HUDEP-2 (cell line): ENCODE results near the gene OR6K6.

ENCODE experiments used
- DNase-seq, 76 experiments: peaks; one replicate each; lab custom pipeline; 2025; ENCODE audit not compliant: unreplicated experiment in 76 of 76; lab: John Stamatoyannopoulos, UW

The OR6K6 gene, protein sequence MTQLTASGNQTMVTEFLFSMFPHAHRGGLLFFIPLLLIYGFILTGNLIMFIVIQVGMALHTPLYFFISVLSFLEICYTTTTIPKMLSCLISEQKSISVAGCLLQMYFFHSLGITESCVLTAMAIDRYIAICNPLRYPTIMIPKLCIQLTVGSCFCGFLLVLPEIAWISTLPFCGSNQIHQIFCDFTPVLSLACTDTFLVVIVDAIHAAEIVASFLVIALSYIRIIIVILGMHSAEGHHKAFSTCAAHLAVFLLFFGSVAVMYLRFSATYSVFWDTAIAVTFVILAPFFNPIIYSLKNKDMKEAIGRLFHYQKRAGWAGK

DNA sequence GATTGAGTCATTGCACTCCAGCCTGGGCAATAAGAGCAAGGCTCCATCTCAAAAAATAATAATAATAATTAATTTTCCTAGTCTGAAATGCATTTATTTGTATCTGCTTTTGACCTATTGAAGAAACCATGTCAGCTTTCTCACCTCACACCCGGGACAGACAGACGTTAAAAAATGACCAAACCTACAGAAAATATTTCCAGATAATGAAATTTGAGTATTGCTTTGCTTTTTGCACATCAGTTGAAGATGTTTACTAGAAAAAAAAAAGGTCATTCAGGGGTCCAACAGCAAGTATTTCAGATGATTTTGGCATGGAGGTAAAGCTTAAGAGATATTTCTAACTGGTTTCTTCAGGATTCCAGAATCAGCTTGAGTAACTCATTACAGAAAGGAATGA, at the start of gene OR6K6:
OR6K6 (plus strand) TSS at position 301 of the 400 bp plus-strand sequence. CDS start 168 bp downstream, outside the sequence.
- DNase-seq, result no peak

DNA sequence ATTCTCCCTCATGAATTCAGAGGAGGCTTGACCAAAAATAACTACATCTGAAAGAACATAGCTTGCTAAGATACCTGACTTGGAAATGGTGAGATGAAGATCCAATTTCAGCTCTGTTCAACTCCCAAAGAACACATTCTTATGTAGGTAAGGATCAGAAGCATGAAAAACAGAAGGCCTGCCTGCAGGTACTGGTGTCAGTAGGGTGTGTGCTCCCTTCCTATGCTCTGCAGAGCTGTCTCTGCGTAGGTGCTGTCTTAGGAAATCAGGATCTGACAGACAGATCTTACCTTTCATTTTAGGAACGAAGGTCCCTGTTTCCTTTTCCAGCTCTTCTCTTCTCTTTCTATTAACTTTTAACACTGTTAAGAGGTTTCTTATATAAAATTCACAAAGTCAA, 48.4 kb upstream of the OR6K6 start:
- no peak for DNase-seq

- no peak for DNase-seq
These were observed 43.4 kb upstream of the OR6K6 start for GRCh38 chr1:158711098-158711497.

- no peak for DNase-seq
These were observed 39.8 kb upstream of the OR6K6 start for GRCh38 chr1:158714754-158715153.

GRCh38 chr1:158716335-158716734, 38.2 kb upstream of the OR6K6 start:
- no peak for DNase-seq

- no peak for DNase-seq
These were observed 37.2 kb upstream of the OR6K6 start for GRCh38 chr1:158717344-158717743.

DNA sequence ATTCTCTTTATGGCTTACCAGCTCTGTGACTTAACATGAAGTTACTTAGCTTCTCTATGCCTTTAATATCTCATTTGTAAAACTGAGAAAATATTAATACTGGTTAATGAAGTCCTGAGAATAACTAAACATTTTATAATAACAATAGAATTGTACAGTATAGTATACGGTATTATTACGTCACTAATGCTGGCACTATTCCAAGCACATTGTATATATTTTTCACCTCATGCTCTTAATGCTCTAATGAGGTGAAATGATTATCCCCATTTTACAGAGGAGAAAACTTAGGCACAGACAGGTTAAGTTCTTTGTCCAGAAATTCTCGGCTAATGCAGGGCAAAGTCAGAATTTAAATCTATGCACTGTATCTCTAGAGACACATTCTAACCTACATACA, 34.9 kb upstream of the OR6K6 start:
- DNase-seq, result no peak

- no peak for DNase-seq
These were observed 33.9 kb upstream of the OR6K6 start, which contains the start of gene OR6K3 for GRCh38 chr1:158720620-158721019. Gene OR6K3, minus strand, starts transcription at chr1:158720720. Its CDS starts 2,605 bp downstream, at chr1:158718115.

DNA sequence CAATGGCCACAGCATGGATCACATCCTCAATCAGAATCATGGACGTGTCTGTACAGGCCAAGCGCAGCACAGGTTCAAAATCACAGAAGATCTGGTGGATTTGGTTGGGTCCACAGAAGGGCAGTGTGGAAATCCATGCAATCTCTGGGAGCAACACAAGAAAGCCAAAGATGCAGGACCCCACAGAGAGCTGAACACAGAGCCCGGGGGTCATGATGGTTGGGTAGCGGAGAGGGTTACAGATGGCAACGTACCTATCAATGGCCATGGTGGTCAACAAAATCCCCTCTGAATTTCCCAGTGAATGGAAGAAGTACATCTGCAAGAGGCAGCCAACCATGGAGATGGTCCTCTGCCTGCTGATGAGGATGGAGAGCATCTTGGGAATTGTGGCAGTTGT, 30.1 kb upstream of the OR6K6 start:
- DNase-seq, result no peak

DNA sequence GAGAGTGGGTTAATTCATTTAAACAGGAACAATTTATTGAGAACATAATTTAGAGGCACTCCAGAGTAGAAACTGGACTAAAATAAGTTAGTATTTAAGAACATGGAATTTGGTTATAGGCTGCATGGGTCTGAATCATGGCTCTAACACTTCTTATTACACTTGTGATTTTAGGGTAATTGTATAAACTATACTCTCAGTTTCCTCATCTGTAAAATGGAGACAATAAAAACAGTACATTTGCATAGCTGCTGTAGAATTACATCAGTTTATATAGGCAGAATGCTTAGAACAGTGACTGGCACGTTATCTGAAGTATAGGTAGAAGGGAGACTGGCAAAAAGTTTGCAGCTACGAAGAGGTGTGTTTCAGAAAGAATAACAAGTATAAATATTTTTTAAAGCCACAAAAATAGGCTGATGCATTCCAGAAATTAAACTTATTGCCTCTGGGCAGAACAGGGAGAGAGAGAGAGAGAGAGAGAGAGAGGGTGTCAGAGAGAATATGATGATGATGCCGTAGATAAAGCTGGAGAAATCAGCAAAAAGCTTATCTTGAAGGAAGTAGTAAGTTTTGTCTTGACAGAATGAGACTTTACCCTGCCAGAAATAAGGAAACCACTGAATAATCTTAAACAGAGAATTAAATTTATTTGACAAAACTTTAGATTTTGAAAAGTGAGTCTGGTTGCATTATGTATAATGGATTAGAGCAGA, 25.9 kb upstream of the OR6K6 start:
- no peak for DNase-seq

DNA sequence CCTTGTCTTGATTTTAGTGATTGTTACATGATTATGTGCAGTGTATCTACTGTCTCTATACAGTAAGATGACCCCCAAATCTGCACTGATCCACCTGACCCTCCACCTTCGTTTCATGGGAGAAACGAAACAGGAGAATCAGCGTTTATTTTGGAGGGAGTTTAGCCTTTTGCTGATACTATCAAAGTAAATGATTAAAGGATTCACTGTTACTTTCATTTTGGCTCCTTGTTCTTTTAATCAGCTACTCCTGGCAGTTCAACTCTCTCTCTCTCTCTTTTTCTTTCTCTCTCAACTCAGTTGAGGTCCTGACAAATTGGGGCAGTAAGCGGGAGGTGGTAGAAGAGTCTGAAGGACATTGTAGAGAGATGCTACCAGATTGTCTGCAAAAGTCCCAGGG, 24.1 kb upstream of the OR6K6 start:
- DNase-seq, result no peak

DNA sequence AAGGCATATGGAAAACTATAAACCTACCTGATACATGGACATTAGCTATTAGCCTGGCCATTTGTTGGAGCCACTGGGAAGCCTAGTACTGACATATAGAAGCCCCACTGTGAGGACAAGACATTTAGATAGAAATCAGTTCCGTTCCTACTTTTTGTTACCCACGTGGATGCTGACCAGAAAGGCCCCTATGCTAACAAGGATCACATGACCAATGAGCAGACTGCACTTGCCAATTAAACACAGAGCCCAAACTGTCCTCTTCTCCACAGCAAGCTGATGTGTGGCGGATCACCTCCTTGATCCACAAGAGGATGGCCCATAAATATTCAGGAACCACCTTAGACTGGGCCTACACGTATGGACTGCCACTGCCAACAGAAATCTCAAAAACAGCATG, 22.8 kb upstream of the OR6K6 start:
- DNase-seq, result no peak

GRCh38 chr1:158732524-158732923, 22.0 kb upstream of the OR6K6 start:
- DNase-seq, result peak in 6 of 76 experiments; percentile 4 to 15 (median 9)

GRCh38 chr1:158735848-158736247, 18.7 kb upstream of the OR6K6 start:
- no peak for DNase-seq

GRCh38 chr1:158752155-158752712, 2.3 kb upstream of the OR6K6 start:
- DNase-seq, result no peak

DNA sequence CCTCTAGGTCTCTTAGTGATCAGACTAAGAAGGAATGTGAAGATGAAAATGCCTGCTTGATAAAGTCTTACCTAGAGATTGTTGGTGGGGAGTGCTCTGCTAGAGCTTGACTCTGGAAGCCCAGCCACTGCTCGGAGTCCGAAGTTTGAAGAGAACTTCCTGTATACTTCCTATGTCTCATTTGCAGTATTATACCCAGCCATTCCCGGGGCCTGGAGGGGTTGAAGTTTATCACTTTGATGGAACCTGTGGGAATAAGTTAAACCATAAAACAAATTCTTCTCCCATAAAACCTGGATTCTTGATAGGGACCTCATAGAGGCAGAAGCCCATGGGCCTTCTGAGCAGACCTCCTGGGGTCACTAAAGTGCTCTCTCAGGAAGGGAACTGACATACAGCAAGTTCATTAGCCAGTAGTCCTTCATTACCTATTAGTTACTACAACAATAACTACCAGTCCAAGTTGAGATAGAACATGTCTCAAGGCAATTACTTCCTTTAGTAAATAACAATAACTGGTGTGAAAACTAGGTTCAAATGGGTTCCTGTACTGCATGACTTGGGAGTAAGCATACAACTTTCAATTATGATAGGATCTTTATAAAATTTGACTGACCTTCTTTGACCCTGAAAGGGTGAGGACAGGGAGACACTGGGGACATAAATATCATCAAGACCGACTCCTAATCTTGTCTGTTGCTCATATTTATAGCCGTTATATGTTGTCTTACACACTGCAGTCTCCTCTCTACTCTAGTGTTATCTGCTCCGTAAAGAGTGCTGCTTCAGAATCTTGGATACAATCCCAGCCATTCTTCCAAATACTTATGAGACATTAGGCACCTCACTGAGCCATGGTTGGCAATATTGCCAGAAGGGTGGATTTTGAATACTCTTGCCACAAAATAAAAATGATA, 17.7 kb downstream of the OR6K6 start, which contains the start of gene OR6N1:
OR6N1 (minus strand) TSS at position 246 of the 917 bp plus-strand sequence. CDS start 5,513 bp downstream, outside the sequence.
- peak in 29 of 76 experiments; percentile 2 to 66 (median 29) for DNase-seq

- DNase-seq, result no peak
These were observed 26.6 kb downstream of the OR6K6 start, which contains the start of gene OR6N2 for GRCh38 chr1:158781104-158781503. Gene OR6N2, minus strand, starts transcription at chr1:158781204. Its CDS starts 3,569 bp downstream, at chr1:158777635.

DNA sequence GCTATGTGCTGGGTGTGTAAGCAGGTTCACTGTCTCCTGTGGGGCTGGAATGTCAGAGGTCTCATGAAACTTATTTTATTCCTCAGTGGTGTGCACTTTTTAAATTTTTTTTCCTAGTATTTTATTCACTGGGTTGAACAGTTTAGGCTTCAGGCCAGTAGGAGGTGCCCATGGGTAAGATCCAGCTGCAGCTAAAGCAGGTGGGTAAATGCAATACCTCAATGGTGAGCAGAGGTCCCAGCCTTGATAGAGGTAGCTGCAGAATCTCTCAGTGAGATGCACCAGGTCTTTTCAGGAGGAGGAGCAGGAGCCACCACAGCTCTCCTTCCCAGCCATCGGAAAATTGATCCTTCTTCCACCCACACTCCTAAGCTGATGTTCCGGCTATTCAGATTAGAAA, 39.1 kb downstream of the OR6K6 start:
- DNase-seq, result peak in 10 of 76 experiments; percentile 1 to 22 (median 14)

- DNase-seq, result no peak
These were observed 39.7 kb downstream of the OR6K6 start for GRCh38 chr1:158794247-158794646.

DNA sequence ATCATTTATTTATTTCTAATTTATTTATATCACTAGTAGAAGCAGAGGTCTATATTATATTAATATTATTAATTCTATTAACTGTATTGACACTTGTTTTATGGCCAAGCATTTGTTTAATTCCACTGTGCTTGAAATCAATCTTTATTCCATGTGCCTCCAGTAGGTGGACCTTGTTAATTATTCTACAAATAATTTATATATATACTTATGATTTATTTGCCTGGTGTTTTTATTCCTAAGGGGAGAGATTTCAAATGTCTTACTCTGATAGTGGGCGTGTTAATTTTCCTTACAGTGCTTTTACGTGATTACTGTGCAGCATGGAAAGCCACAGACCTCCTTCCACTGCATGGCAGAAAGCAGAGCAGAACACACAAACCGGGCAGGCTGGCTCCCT, 44.0 kb downstream of the OR6K6 start:
- no peak for DNase-seq
